HL-60 (cell line): ENCODE results near the gene IFI27L1.

Experiments
- CTCF ChIP-seq: IDR thresholded peaks from one replicate; pipeline ENCODE4 v1.5.1; 2011; ENCODE audit warnings: low read length, control low read depth, inconsistent platforms; ENCODE audit not compliant: insufficient read depth
- GABPA ChIP-seq: IDR thresholded peaks from 2 replicates; pipeline ENCODE4 v1.6.1; 2012; ENCODE audit warnings: low read depth
- POLR2AphosphoS5 ChIP-seq: IDR thresholded peaks from 2 replicates; pipeline ENCODE4 v1.6.1; 2012; ENCODE audit warnings: low read depth
- REST ChIP-seq: IDR thresholded peaks from 2 replicates; pipeline ENCODE4 v1.6.1; 2012; ENCODE audit warnings: low read depth; ENCODE audit not compliant: insufficient replicate concordance
- SPI1 ChIP-seq: IDR thresholded peaks from 2 replicates; pipeline ENCODE4 v1.6.1; 2012; ENCODE audit warnings: low read depth, mild to moderate bottlenecking, borderline replicate concordance

- TF ChIP-seq CTCF, result no peak
- no peak for TF ChIP-seq GABPA
- TF ChIP-seq REST, result no peak
- no peak for TF ChIP-seq POLR2AphosphoS5
- no peak for TF ChIP-seq SPI1
Observed at GRCh38 chr14:94056579-94057308, 24.4 kb upstream of the IFI27L1 start.
